Gastroesophageal sphincter (tissue), 4 donors: ENCODE measurements around the gene GIPC1. TPM values are rescaled to one million over a fixed set of nuclear protein-coding genes. Genes with fewer than 3 reads are reported as not detected.

Experiments used
- ATAC-seq: fragments of 150-250 bp; one replicate; pipeline ENCODE4 v1.9.1; 2016; ENCODE audit warnings: mild to moderate bottlenecking, moderate library complexity
- H3K27ac ChIP-seq, 4 donors: fragments of 200-600 bp; sonication (generic) in 3 of 4; 1 replicate in 3 of 4; 2 replicates in 1 of 4; pipeline ENCODE4 v1.5.1; 2016 to 2019
- H3K27me3 ChIP-seq: fragments of 200-600 bp; sonication (generic); one replicate; pipeline ENCODE4 v1.5.1; 2019
- H3K36me3 ChIP-seq, 2 donors: fragments of 200-600 bp; sonication (generic); one replicate each; pipeline ENCODE4 v1.5.1; 2019; ENCODE audit warnings: control low read depth in 1 of 2
- H3K4me1 ChIP-seq, 3 donors: fragments of 200-600 bp; sonication (generic); 1 replicate in 2 of 3; 2 replicates in 1 of 3; pipeline ENCODE4 v1.5.1; 2016 to 2019; ENCODE audit warnings: control low read depth in 2 of 3
- H3K4me3 ChIP-seq, 2 donors: fragments of 200-600 bp; sonication (generic); one replicate each; pipeline ENCODE4 v1.5.1; 2019; ENCODE audit warnings: mild to moderate bottlenecking in 1 of 2, moderate library complexity in 1 of 2
- H3K9me3 ChIP-seq, 3 donors: fragments of 200-600 bp; sonication (generic); one replicate each; pipeline ENCODE4 v1.5.1; 2017 to 2019; ENCODE audit warnings: control low read depth in 2 of 3
- CTCF ChIP-seq, 4 experiments: fragments of 200-600 bp in 2 of 4; fragments of 450-650 bp in 2 of 4; sonication (generic) in 1 of 4; IDR thresholded peaks; one replicate each; pipeline ENCODE4 v1.5.1; 2017 to 2019; ENCODE audit warnings: antibody characterized with exemption in 4 of 4, mild to moderate bottlenecking in 2 of 4, moderate library complexity in 2 of 4
- EP300 ChIP-seq: sonication (generic); formaldehyde crosslinking; IDR thresholded peaks from one replicate; pipeline ENCODE4 v1.6.1; 2017; ENCODE audit warnings: antibody characterized with exemption, mild to moderate bottlenecking
- POLR2A ChIP-seq, 2 donors: fragments of 450-650 bp; IDR thresholded peaks; one replicate each; pipeline ENCODE4 v1.6.1; 2017; ENCODE audit warnings: antibody characterized with exemption in 2 of 2, mild to moderate bottlenecking in 2 of 2, moderate library complexity in 1 of 2
- POLR2AphosphoS5 ChIP-seq: sonication (generic); formaldehyde crosslinking; IDR thresholded peaks from one replicate; pipeline ENCODE4 v1.6.1; 2017; ENCODE audit warnings: antibody characterized with exemption
- WGBS, 2 donors: methylation state at CpG; one replicate each; pipeline ENCODE4 v1.1.5; 2018; ENCODE audit warnings: low coverage in 1 of 2; 5-methylcytosine and 5-hydroxymethylcytosine counted together
- total RNA-seq, 4 donors: library from RNA; depleted of rRNA; stranded (reverse); fragments of >200 nt; gene quantifications; one replicate each; pipeline ENCODE4 v1.1.0, GENCODE V29; 2016

Gene GIPC1
- total RNA-seq, 4 donors from 2014 or later = 63.8 to 115 (median 78.3) TPM

- Histone ChIP-seq H3K4me1 (peaks cover 0 to 69% (median 21%) of the 10 kb centered on the region in 3 donors), H3K27me3 (peaks cover 31% of the 10 kb centered on the region), H3K36me3 (peaks cover 0 to 51% of the 10 kb centered on the region in 2 donors), H3K9me3 (no peaks in the 10 kb centered on the region), H3K27ac (peak overlapping the region in 3 of 4 donors; percentile 51 to 65 (median 55)), H3K4me3 (no peak overlapping the region)
- WGBS, 2 donors = 44 to 63% methylated on average over 3 to 4 of the region's 10 CpGs
- ATAC-seq = no peak
- TF ChIP-seq EP300 (no peak), POLR2AphosphoS5 (no peak), CTCF (IDR thresholded peaks at IDR 0.05) (no peak), POLR2A (IDR thresholded peaks at IDR 0.05) (no peak)
Observed at GRCh38 chr19:14477418-14478112, 18.4 kb downstream of the GIPC1 start.

DNA sequence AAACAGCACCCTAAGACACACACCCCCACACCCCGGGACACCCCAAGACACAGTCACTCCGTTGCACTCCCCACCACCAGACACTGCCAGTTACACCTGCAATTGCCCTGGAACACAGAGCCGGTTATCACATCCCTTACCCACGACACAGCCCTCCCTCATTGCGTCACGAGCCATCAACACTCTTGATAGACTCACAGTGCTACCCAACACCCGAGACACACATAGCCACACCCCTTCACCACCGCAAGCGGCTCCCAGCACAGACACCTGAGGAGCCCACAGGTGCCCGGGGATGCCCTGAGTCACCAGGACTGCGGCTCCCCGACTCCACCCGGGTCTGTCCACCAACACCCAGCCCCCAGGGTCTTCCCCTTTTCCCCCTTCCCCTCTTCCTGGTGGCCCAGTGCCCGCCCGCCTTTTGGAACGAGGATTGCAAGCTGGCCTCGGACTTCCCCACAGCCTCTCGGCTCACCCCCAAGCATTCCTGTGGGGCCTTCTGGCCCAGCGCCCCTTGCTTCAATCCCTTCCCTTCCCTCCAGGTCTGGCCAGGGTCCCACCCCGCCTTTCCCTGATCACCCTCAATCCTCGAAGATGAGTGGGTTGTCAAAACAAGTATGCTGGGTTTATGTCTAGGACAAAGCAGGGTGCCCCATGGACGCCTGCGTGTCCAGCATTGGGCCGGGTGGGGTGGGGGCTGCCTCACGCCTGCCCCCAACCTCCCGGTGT, 19.1 kb downstream of the GIPC1 start:
- H3K4me1 ChIP-seq = peaks cover 0 to 76% (median 28%) of the 10 kb centered on the region in 3 donors
- no peak overlapping the region for H3K4me3 ChIP-seq
- H3K36me3 ChIP-seq = peaks cover 0 to 44% of the 10 kb centered on the region in 2 donors
- H3K27me3 ChIP-seq = peaks cover 34% of the 10 kb centered on the region
- peak overlapping the region in 3 of 4 donors; percentile 51 to 65 (median 55) for H3K27ac ChIP-seq
- TF ChIP-seq POLR2A (IDR thresholded peaks at IDR 0.05) (no peak), POLR2AphosphoS5 (no peak), CTCF (IDR thresholded peaks at IDR 0.05) (no peak), EP300 (no peak)
- no peaks in the 10 kb centered on the region for H3K9me3 ChIP-seq
- WGBS, 2 donors = 18 to 26% methylated on average over 6 to 21 of the region's 26 CpGs
- peak; percentile 81 for ATAC-seq

- TF ChIP-seq POLR2AphosphoS5 (no peak), CTCF (IDR thresholded peaks at IDR 0.05) (no peak), EP300 (no peak), POLR2A (IDR thresholded peaks at IDR 0.05) (no peak)
- peaks cover 34% of the 10 kb centered on the region for H3K27me3 ChIP-seq
- H3K36me3 ChIP-seq = peaks cover 0 to 45% of the 10 kb centered on the region in 2 donors
- no peak overlapping the region for H3K4me3 ChIP-seq
- WGBS, 2 donors = 60% methylated on average over 1 of the region's 7 CpGs; no CpG with 5 or more reads in 1 of the 2 donors
- no peaks in the 10 kb centered on the region for H3K9me3 ChIP-seq
- ATAC-seq = no peak
- peaks cover 0 to 81% (median 28%) of the 10 kb centered on the region in 3 donors for H3K4me1 ChIP-seq
- H3K27ac ChIP-seq = peak overlapping the region in 3 of 4 donors; percentile 35 to 65 (median 55)
Observed at GRCh38 chr19:14476327-14476672, 19.6 kb downstream of the GIPC1 start.

DNA sequence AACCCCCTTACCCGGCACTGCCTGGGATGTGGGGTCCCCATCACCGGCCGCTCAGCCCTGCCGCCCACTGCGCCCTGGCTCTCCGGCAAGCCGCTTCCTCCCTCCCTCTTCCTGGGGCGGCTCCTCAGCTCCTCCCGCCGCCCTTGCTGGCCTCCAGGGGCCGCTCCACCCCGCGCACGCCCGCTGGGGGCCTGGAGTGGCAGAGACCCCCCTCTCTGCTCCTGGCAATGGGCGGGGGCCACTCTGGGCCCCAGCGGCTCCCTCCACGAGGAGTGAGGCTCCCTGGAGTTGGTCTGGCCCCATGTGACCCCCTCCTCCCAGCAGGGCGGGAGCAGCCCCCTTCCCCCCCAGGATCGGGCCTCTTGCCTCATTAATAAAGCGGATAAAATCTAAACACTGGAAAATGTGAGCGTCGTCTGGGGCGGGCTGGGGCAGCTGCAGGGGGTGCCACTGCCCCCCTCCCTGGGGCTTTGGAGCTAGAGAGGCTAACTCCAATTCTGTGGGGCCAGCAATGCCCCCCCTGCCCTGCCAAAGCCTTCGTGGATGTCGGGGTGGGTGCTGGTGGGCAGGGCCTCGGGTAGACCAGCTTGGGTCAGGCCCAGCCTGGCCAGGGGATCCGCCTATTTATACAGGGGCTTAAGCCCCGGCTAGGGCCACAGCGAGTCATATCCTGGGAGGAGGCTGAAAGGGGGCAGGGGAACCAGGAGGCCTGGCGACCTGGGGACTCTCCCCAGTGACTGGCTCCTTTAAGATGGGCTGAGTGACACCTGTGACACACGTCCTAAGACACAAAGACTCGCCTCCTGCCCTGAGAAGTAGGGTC, 20.5 kb downstream of the GIPC1 start, which contains the start of gene PTGER1:
PTGER1 (minus strand) TSS at position 104 of the 823 bp plus-strand sequence. CDS start 1,034 bp downstream, outside the sequence.
- Histone ChIP-seq H3K36me3 (peaks cover 0 to 45% of the 10 kb centered on the region in 2 donors), H3K4me1 (peaks cover 0 to 81% (median 28%) of the 10 kb centered on the region in 3 donors), H3K4me3 (peak within 1 kb of the TSS in 1 of 2 donors; percentile 36), H3K9me3 (no peaks in the 10 kb centered on the region), H3K27me3 (peaks cover 34% of the 10 kb centered on the region), H3K27ac (peak within 1 kb of the TSS in 3 of 4 donors; percentile 35 to 65 (median 55))
- 20% methylated on average over 2 of the region's 33 CpGs; no CpG with 5 or more reads in 1 of the 2 donors for WGBS, 2 donors
- TF ChIP-seq CTCF (IDR thresholded peaks at IDR 0.05) (peak in 3 of 4 experiments; percentile 25 to 53 (median 49)), EP300 (no peak)
- ATAC-seq = peak; percentile 20
